Stimulated activated CD4-positive, alpha-beta T cell treated with anti-CD3 and anti-CD28 coated beads, Interleukin-4, amount 100 ng/mL, for 24 hours (primary cell): ENCODE results near the gene ETS2.

ENCODE experiments used
- DNase-seq: peaks from one replicate; pipeline ENCODE4 v3.0.0-alpha.2; 2020

The ETS2 gene

GRCh38 chr21:38805328-38806152, at the start of gene ETS2:
Gene ETS2, plus strand, starts transcription at chr21:38805929. Its CDS starts 4,106 bp downstream, at chr21:38810035.
- DNase-seq = peak; percentile 76

DNA sequence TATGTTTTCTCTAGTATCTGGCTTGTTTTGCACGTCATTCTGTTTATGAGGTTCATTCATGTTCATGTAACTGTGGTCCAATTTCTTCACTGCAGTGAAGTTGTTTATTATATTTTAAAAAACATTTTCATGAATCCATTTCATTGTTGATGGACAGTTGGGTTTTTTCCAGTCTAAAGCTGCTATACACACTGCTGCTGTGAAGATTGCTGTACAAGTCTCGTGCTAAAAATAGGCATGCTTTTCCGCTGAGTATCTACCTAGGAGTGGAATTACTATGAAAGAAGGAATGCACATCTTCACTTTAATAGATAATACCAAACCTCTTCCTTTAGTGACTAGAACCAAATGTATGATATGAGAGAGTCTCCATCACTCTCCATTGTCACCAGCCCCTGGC, 49.0 kb upstream of the ETS2 start:
- no peak for DNase-seq

DNA sequence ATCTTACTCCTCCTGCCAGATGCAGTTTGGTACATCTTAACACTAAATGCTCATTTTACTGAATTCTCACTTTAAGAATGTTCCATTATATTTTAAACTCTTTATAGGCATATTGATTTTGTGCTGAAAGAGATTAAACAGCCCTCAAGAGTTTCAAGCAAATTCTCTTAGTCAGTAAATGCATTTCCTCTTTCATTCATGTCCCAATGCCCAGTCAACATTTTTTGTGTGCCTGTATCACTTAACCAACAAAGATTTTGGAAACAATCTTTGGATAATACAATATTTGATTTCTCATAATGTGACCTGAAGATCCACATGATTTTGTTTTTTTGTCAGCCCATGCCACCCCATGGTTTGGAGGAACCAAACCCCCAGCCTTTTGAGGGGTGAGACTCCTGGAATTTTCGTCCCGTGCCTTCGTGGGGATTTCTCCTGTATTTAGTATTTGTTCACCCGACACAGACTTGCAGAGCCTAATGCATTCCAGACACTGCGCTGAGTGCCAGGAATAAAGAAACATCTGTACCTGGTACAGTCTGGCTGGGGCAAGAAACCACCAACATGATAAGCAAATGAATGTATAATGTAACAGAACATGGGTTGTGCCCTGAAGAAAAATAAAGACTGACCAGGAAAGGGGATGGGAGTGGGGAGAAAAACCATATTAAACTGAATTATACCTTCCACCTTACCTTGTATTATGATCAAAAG, 47.1 kb upstream of the ETS2 start:
- no peak for DNase-seq

DNA sequence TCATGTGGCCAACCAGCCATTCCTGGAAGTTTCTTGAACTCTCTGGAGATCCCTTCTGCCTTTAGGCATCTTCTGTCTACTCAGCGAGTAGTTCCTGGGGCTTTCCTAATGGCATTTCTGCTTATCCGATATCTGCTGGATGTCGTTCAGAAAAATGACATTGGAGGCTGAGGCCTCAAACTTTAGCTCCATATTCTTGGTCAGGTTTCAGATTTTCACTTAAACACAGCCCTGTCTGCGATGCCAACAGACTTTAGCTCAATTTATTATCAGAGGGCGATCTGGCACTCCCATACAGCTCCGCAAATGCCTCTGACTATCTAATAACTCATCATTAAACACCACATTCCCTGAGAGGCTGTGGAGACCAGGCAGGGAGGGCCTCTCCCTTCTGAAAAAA, 46.3 kb upstream of the ETS2 start:
- DNase-seq = no peak

GRCh38 chr21:38760017-38760761, 45.5 kb upstream of the ETS2 start:
- DNase-seq = no peak

- DNase-seq = no peak
Observed at GRCh38 chr21:38760762-38761155, 45.0 kb upstream of the ETS2 start.

- no peak for DNase-seq
Observed at GRCh38 chr21:38761531-38761930, 44.2 kb upstream of the ETS2 start.

GRCh38 chr21:38765056-38765455, 40.7 kb upstream of the ETS2 start:
- DNase-seq = no peak

DNA sequence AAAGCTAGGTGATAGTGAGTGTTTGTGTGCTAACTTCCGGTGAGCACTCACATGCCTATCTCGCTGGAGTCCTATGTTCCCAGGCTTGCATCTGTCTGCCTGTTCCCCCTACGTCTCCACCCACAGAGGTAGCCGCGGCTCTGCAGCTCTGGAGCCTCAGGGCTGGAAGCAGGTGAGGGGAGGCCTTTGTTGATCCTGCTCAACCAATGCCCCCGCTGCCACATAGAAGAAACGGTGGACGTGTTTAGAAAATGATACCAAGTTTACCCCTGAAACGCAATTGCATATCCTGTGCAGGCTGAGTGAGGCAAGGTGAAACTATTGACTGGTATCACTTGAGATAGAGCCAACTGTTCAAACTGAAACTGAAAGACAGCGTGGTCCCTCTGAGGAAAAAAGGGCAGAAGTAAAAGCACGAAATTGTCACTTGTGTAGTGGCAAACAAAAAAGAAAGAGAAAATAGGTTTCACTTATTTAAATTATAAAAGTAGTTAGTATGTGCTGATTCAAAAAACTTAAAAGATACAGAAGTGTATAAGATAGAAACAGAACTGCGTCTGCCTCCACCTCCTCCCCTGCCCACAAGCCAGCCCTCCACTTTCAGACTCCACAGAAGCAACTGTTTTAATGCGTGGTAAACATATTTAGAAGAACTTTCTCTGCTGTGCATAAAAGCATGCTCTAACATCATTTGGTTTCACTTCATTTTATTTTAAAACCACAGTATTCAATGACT, 38.6 kb upstream of the ETS2 start:
- peak; percentile 76 for DNase-seq

- peak; percentile 80 for DNase-seq
Observed at GRCh38 chr21:38768471-38769063, 37.2 kb upstream of the ETS2 start.

- DNase-seq = peak; percentile 18
Observed at GRCh38 chr21:38769191-38769780, 36.4 kb upstream of the ETS2 start.

DNA sequence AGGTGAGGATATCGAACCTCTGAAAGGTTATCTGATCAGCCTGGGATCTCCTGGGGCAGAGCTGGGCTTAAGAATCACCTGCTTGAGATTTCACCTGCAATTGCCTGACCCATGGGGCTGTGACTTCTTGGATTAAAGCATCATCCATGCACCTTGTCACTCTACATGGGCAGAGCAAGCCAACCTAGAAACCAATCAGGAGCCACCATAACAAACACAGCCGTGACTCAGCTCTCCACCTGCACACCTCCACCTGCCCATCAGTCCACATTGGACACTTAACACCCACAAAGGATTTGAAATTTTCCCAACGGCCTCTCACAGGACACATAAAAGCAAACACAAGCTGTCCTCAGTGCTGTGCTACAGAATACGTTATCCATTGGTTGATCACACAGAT, 35.1 kb upstream of the ETS2 start:
- DNase-seq = no peak

DNA sequence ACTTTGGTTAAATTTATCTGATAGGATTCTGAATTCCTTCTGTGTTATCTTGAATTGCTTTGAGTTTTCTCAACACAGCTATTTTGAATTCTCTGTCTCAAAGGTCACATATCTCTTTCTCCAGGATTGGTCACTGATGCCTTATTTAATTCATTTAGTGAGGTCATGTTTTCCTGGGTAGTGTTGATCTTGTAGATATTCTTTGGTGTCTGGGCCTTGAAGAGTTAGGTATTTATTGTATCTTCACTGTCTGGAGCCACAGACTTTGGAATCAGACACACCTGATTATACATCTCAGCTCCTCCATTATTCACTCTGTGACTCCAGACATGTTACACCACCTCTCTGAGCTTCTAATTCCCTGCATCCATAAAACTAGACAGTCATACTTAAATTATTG, 34.2 kb upstream of the ETS2 start:
- DNase-seq = no peak

DNA sequence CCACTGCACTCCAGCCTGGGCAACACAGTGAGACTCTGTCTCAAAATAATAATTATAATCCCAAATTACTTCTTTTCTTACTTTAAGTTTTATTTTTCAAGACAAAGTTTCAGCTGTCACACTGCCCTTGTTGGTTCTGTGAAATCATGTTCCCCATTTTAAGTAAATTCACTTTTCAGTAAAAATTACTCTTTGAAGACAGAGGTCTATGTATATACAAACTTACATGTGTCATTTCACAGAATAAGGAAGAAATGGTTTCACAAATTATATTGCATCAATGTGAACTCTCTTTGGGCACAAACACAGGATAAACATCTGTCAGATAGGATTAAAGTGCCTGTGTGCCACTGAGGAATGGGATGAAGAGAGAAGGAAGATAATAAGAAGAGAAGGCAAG, 33.1 kb upstream of the ETS2 start:
- no peak for DNase-seq

DNA sequence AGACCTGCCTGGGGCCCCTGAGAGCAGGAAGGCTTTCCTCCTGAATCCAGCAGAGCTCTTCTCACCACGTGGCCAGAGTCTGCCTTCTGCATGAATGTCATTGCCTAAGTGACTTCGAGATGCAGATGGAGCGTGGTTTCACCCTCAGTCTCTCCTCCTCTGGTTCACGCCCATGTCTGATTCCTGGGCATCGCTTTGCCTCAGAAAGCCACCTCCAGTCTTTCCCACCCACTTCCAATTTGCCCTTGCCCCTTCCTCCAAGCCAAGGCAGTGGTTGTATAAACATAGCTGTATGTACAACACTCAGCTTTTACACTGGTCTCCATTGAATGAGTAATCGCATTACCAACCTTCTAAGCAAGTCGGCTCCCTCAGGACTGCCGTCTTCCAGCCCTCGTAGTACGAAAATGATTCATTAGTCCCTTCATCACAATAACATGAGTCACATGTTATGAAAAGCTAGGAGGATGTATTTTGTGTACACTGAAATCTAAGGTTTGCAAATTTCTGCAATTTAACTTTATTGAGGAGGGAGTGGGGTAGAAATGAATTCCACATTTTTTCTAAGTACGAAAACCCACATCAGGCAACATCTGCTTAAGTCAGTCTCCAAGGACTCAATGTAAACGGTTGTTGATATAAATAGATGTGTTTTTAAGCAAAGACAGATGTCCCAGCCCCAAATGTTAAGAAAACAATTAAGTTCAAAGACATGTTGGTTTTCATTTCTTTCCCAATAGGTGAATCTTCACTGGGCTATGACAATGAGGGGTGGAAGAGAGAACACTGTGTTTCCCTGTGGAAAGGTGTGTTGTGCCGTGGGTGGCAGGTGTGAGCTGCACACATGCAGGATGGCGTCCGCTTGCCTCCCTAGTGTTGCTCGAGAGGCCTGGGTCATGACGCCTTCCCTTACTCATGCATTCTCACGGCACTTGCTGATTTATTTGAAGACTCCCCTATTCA, 32.3 kb upstream of the ETS2 start:
- peak; percentile 44 for DNase-seq

GRCh38 chr21:38774152-38774551, 31.6 kb upstream of the ETS2 start:
- no peak for DNase-seq

- no peak for DNase-seq
Observed at GRCh38 chr21:38774586-38775285, 31.0 kb upstream of the ETS2 start.

DNA sequence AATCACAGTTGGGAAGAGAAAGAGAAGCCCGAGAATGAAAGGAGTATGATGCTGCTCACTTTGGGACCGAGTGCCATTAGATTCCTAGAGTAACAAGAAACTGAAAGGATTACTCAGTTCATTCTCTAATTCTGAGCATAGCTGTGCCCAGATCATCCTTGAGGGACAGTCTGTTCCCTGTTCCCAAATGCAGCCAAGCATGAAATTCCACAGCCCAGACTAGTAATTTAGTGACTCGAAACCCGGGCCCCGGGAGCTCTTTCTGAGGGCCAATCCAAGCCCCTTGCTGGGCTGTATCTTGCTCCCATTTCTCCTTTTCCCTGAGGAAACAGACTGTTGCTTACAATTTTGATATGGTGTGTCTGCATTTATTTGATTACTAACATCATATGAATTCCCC, 30.0 kb upstream of the ETS2 start:
- DNase-seq = no peak

GRCh38 chr21:38777015-38777414, 28.7 kb upstream of the ETS2 start:
- no peak for DNase-seq

DNA sequence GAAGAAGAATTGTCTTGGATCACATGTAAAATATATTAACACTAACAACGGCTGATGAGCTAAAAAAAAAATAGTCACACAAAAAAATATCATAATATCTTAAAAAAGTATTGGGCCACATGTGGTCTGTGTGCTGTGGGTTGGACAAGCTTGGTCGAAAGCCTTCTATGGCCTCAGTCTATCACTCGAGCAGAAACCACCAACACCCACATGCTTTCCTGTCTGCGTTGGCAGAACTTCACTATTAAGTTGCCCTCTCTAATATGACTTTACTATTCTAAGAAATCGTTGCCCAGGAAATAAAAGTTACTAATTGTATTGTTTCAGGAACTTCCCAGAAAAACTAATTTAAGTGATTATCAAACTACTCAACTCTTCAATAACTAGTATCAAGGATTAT, 28.2 kb upstream of the ETS2 start:
- no peak for DNase-seq
